ENCODE results near the gene SPPL2C.
A peak's percentile ranks its signal among the peaks of the same experiment; 100 is the strongest.

SPPL2C gene, protein sequence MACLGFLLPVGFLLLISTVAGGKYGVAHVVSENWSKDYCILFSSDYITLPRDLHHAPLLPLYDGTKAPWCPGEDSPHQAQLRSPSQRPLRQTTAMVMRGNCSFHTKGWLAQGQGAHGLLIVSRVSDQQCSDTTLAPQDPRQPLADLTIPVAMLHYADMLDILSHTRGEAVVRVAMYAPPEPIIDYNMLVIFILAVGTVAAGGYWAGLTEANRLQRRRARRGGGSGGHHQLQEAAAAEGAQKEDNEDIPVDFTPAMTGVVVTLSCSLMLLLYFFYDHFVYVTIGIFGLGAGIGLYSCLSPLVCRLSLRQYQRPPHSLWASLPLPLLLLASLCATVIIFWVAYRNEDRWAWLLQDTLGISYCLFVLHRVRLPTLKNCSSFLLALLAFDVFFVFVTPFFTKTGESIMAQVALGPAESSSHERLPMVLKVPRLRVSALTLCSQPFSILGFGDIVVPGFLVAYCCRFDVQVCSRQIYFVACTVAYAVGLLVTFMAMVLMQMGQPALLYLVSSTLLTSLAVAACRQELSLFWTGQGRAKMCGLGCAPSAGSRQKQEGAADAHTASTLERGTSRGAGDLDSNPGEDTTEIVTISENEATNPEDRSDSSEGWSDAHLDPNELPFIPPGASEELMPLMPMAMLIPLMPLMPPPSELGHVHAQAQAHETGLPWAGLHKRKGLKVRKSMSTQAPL

DNA sequence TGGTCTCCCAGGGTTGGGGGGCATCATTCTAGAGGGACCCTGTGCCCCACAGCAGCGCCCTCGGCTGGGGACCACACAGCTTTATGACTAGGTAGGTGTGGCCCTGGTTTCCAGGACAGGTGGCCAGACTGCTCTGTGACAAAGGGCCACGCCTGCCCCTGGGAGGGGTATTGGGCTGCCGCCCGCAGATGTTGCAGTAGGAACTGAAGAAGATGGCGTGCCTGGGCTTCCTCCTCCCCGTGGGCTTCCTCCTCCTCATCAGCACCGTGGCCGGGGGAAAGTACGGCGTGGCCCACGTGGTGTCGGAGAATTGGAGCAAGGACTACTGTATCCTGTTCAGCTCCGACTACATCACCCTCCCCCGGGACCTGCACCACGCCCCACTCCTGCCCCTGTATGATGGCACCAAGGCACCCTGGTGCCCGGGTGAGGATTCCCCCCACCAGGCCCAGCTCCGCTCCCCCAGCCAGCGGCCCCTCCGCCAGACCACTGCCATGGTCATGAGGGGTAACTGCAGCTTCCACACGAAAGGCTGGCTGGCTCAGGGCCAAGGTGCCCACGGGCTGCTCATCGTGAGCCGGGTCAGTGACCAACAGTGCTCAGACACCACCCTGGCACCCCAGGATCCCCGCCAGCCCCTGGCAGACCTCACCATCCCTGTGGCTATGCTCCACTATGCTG is at the start of gene SPPL2C:
TSS of gene SPPL2C (plus strand) at position 187 of the 681 bp plus-strand sequence. CDS start at position 213, 26 bp downstream.
- in situ Hi-C loops (cut with MboI; ENCODE audit: low sequenced_read_pairs), result no loop called here
- Histone ChIP-seq H3K4me1 (no peaks in the 10 kb centered on the region; the same call in 1 of the 2 replicates), H3K4me3 (no peak within 1 kb of the TSS), H3K36me3 (replicated peaks) (no peaks in the 10 kb centered on the region), H3K27me3 (ENCODE audit: low read depth) (no peaks in the 10 kb centered on the region), H3K9me3 (no peaks in the 10 kb centered on the region)
- no peak for DNase-seq (ENCODE audit: low spot score in 2 of 2)

DNA sequence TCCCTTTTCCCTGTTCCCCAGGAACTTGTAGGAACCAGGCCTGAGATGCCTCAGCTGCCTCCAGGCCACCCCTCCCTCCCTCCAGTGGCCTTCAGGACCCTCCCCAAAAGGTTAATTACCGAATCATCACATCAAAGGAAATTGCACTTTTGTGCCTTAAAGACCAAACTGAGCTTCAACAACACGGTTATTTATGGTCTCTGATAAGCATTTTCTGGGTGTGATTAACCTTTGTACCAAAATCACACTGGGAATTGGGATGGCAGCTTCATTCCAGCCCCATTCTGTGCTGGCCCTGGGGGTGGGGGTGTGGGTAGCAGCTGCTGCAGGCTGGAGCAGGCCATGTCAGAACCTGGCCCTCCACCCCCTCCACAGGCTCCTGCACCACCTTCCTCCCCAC is 43.9 kb upstream of the SPPL2C start:
- in situ Hi-C loops (cut with MboI; ENCODE audit: low sequenced_read_pairs), result no loop called here
- Histone ChIP-seq H3K27me3 (ENCODE audit: low read depth) (peaks cover 40% of the 10 kb centered on the region), H3K4me1 (no peaks in the 10 kb centered on the region)

DNA sequence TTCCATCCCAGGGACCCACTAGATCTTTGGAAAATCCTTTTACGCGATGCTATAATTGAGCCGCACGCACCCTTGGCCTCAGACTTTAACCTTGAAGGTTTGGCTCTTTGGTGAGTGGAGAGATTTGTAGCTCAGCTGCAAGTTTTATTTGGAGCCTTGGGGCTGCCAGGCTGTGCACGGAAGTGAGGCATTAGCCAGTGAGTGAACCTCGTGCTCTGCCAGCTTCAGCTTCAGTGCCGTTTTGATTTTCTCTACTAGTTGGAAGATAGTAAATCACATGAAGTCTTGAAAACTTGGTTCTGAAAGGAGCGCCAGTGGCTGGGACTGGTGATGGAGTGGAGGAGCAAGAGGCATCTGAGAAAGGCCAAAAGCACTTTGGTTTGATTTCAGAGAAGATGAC is 43.3 kb upstream of the SPPL2C start:
- H3K4me1 ChIP-seq, result no peaks in the 10 kb centered on the region
- no peaks in the 10 kb centered on the region for H3K36me3 ChIP-seq (replicated peaks)
- H3K27me3 ChIP-seq (ENCODE audit: low read depth), result peaks cover 43% of the 10 kb centered on the region
- no peak overlapping the region for H3K4me3 ChIP-seq
- no peaks in the 10 kb centered on the region for H3K9me3 ChIP-seq
- in situ Hi-C loops (cut with MboI; ENCODE audit: low sequenced_read_pairs), result no loop called here
- no peak for DNase-seq (ENCODE audit: low spot score in 2 of 2)

More for the DNA sequence above, 43.9 kb upstream of the SPPL2C start:
- no peaks in the 10 kb centered on the region for H3K9me3 ChIP-seq
- no peak for DNase-seq (ENCODE audit: low spot score in 2 of 2)
- H3K36me3 ChIP-seq (replicated peaks), result no peaks in the 10 kb centered on the region
- H3K4me3 ChIP-seq, result no peak overlapping the region

DNA sequence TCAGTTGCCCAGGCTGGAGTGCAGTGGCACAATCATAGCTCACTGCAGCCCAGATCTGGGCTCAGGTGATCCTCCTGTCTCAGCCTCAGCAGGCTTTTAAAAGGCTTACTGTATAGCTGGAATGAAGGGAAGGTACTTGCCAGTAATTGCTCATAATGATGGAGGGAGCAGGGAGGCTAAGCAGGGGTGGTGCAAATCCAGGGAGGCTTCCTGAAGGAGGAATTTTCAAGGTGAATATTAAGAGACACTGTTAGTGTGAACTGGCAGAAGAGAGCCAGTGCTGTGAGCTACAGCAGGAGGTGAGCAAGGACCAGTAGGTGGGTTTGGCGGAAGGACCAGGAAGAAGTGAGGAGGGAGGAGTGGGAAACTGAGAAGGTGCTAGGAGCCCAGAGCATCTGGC is 35.8 kb upstream of the SPPL2C start:
- Histone ChIP-seq H3K9me3 (no peaks in the 10 kb centered on the region), H3K27me3 (ENCODE audit: low read depth) (peaks cover 43% of the 10 kb centered on the region), H3K4me3 (no peak overlapping the region), H3K4me1 (no peaks in the 10 kb centered on the region), H3K36me3 (replicated peaks) (no peaks in the 10 kb centered on the region)
- in situ Hi-C loops (cut with MboI; ENCODE audit: low sequenced_read_pairs), result no loop called here
- no peak for DNase-seq (ENCODE audit: low spot score in 2 of 2)

DNA sequence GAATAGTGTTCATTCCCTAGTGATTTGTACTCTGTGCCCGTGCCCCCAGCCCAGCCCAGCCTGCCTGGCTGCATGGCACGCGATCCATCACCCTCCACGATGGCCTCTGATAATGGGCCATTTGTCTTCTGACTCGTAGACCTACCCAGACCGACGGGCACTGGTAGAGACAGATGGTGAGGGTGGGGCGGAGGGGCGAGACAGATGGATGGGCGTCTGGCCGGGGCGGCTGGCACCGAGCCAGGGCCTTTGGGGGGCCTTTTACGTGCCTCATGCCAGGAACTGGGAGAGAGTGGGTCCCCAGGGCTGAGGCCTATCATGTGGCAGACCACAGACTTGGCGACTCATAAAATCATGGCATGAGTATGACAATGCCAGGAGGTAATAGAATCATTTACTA is 35.2 kb upstream of the SPPL2C start:
- H3K4me3 ChIP-seq, result no peak overlapping the region
- H3K9me3 ChIP-seq, result no peaks in the 10 kb centered on the region
- in situ Hi-C loops (cut with MboI; ENCODE audit: low sequenced_read_pairs), result no loop called here
- DNase-seq (ENCODE audit: low spot score in 2 of 2), result no peak
- peaks cover 39% of the 10 kb centered on the region for H3K27me3 ChIP-seq (ENCODE audit: low read depth)
- H3K4me1 ChIP-seq, result no peaks in the 10 kb centered on the region
- H3K36me3 ChIP-seq (replicated peaks), result no peaks in the 10 kb centered on the region

DNA sequence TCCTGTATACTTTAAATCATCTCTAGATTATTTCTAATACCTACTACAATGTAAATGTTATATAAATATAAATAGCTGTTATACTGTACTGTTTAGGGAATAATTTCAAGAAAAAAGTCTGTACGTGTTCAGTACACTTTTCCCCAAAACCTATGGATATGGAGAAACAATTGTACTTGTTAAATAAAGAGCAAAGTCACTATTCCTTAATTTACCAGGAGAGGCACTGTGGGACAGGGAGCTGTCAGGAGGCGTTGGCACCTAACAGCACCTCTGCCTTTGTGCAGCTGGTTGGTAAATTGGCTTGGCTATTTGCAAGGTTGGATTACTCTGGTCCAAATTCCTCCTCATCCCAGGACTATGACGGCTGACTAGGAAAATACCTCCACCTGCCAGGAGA is 32.6 kb upstream of the SPPL2C start:
- H3K4me3 ChIP-seq, result no peak overlapping the region
- no peaks in the 10 kb centered on the region for H3K9me3 ChIP-seq
- no peaks in the 10 kb centered on the region for H3K4me1 ChIP-seq
- DNase-seq (ENCODE audit: low spot score in 2 of 2), result no peak
- no peaks in the 10 kb centered on the region for H3K36me3 ChIP-seq (replicated peaks)
- H3K27me3 ChIP-seq (ENCODE audit: low read depth), result peaks cover 13% of the 10 kb centered on the region
- in situ Hi-C loops (cut with MboI; ENCODE audit: low sequenced_read_pairs), result no loop called here

DNA sequence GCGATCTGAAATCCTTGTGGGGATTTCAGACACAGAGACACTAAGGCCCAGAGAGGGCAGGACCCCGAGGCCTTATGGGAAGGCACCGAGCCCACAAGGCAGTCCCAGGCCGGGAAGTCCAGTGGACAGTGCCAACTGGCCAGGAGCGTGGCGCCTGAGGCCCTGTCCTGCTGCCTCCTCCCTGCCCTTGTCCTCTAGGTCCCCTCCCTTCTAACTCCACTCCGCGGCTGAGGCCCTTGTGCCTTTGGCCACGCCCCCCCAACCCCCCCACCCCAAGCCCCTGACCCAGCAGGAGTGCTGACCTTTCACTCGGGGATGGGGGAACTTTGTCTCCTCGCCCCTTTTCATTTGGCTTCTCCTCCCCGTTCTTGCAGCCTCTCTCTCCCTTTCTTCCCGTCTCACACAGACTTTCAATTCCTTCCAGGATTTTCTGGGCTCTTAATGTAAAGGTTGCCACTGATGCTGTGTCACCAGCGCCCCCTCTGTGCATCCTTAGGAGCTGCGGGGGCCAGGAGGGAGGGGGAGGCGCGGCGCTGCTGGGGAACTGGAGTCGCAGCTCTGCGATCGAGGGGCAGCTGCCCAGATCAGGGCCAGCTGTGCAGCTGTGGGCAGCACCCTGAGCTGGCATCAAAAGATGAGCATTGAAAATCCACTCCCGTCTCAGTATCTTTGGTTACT is 31.5 kb upstream of the SPPL2C start:
- DNase-seq (ENCODE audit: low spot score in 2 of 2), result peak in 1 of 2 experiments; percentile 50
- no peak overlapping the region for H3K4me3 ChIP-seq
- in situ Hi-C loops (cut with MboI; ENCODE audit: low sequenced_read_pairs), result no loop called here

DNA sequence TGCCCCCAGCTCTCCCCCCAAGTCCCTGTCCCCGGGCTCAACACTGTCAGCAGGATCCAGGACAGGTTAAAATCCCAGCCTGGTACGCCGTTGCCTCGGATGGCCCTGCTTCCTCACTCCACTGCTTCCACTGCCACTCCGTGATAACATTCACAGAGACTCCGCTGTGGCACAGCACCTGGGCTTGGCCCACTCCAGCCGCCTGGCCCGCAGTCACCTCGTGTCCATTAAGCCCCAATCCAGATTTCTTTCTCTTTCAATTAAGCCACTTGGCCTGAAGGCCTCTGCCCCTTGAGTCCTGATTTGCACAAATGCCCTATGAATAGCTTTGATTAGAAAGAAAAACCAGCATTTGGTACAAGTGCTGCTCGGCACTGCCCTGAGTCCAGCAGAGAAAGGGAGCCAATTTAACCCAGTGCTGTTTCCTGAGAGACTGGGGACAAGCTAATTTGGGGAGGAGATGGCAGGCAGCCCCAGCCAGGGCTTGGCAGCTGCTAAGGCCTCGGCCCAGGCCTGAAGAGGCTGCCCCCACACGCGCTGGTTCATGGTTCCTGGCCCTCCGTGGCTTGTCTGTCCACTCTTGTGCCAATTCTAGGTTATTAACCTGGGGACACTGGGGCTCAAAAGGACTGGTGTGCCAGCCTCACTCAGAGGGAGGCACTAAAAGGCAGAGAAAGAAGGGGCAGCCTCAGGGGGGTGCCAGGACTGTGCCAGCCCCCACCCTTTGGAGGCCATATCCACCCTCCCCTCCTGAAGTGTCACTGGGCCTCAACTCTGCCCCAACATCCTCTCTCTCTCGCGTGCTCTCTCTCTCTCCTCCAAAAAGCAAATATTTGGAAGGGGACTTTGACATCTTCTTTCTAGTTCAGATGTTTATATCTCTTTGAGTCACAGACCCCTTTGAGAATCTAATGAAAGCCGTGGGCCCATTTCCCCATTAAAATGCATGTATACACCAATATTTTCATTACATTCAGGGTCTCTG is 29.8 kb upstream of the SPPL2C start:
- DNase-seq (ENCODE audit: low spot score in 2 of 2), result no peak
- Histone ChIP-seq H3K4me1 (no peaks in the 10 kb centered on the region), H3K27me3 (ENCODE audit: low read depth) (no peaks in the 10 kb centered on the region), H3K4me3 (no peak overlapping the region), H3K9me3 (no peaks in the 10 kb centered on the region), H3K36me3 (replicated peaks) (no peaks in the 10 kb centered on the region)
- in situ Hi-C loops (cut with MboI; ENCODE audit: low sequenced_read_pairs), result no loop called here

More for the DNA sequence above, 31.5 kb upstream of the SPPL2C start:
- no peaks in the 10 kb centered on the region for H3K36me3 ChIP-seq (replicated peaks)
- peaks cover 2% of the 10 kb centered on the region for H3K27me3 ChIP-seq (ENCODE audit: low read depth)
- H3K4me1 ChIP-seq, result no peaks in the 10 kb centered on the region
- H3K9me3 ChIP-seq, result no peaks in the 10 kb centered on the region

DNA sequence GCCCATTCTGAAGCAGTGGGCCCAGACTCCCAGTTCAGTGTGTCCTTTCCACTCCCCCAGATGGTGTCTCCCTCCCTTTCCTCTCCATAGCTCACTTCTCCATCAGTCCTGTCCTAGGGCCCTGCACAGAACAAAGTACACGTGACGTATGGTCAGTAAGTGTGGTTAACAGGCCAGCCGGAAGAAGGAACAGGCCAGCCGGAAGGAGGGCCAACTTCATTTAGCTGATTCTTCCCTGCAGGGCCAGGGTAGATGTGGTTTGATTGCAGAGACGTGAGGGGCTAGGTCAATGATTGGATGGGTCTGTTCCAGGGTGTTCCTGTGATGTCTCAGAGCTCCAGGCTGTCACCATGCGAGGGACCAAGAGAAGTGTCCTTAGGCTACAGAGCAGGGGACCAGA is 28.9 kb upstream of the SPPL2C start:
- DNase-seq (ENCODE audit: low spot score in 2 of 2), result no peak
- Histone ChIP-seq H3K9me3 (no peaks in the 10 kb centered on the region), H3K4me3 (no peak overlapping the region), H3K27me3 (ENCODE audit: low read depth) (no peaks in the 10 kb centered on the region), H3K36me3 (replicated peaks) (no peaks in the 10 kb centered on the region), H3K4me1 (no peaks in the 10 kb centered on the region)
- in situ Hi-C loops (cut with MboI; ENCODE audit: low sequenced_read_pairs), result no loop called here

DNA sequence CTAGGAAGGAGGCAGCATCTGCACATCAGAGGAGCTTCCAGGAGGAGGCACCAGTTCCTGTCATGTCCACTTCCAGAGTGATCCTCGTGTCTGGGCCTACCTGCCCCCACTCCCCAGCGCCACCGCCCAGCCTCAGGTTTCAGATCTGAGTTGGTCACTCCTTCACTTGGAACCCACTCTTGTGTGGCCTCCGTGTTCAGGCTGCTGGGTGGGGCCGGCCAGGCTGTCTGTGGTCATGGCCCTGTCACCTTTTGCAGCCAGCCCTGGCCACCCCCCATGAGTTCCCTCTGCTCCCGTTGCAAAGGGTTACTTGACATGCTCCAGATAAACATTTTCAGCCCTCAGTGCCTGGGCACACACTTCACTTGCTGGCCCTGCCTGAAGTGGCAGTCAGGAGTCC is 26.6 kb upstream of the SPPL2C start:
- no peaks in the 10 kb centered on the region for H3K4me1 ChIP-seq
- H3K4me3 ChIP-seq, result no peak overlapping the region
- no peaks in the 10 kb centered on the region for H3K36me3 ChIP-seq (replicated peaks)
- no peak for DNase-seq (ENCODE audit: low spot score in 2 of 2)
- H3K9me3 ChIP-seq, result no peaks in the 10 kb centered on the region
- in situ Hi-C loops (cut with MboI; ENCODE audit: low sequenced_read_pairs), result no loop called here
- peaks cover 21% of the 10 kb centered on the region for H3K27me3 ChIP-seq (ENCODE audit: low read depth)

DNA sequence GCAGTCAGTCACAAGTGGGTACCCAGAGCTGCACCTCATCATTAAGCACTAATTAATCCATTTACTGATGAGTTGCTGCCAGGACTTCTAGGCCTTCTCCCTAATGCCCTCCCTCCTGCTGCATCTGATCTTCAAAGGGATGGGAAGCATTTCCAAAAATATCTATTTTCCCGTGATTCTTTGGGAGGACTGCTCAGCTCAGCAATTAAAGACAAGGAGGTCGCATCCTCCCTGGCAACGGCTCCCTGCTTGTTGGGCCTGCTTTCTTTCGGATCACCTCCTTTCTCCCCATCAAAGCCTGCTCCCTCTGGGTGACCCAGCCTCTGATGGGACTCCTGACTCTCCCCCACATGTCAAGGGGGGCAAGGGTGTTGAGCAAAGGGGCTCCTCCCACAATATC is 26.0 kb upstream of the SPPL2C start:
- Histone ChIP-seq H3K4me1 (no peaks in the 10 kb centered on the region), H3K36me3 (replicated peaks) (no peaks in the 10 kb centered on the region), H3K27me3 (ENCODE audit: low read depth) (peaks cover 27% of the 10 kb centered on the region), H3K4me3 (no peak overlapping the region), H3K9me3 (no peaks in the 10 kb centered on the region)
- no peak for DNase-seq (ENCODE audit: low spot score in 2 of 2)
- in situ Hi-C loops (cut with MboI; ENCODE audit: low sequenced_read_pairs), result no loop called here

DNA sequence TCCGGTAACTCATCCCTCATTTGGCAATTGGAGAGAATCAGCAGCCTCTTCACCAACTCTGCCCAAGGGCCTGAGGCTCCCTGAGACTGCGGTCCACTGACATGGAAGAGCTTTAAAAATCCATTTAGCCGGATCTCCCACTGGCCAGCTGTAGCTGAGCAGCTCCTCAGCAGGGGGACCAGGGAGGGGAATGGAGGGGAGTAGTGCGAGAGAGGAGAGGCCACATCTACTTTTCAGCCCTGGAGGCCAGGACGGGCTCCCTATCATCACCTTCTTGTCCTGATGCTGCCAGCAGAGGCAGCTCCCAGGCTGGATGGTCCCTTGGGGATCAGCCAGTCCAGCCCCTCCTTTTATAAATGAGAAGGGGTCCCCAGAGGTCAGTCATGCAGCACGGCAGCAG is 25.0 kb upstream of the SPPL2C start:
- H3K4me1 ChIP-seq, result no peaks in the 10 kb centered on the region
- no peaks in the 10 kb centered on the region for H3K36me3 ChIP-seq (replicated peaks)
- no peak for DNase-seq (ENCODE audit: low spot score in 2 of 2)
- in situ Hi-C loops (cut with MboI; ENCODE audit: low sequenced_read_pairs), result no loop called here
- peaks cover 35% of the 10 kb centered on the region for H3K27me3 ChIP-seq (ENCODE audit: low read depth)
- no peaks in the 10 kb centered on the region for H3K9me3 ChIP-seq
- H3K4me3 ChIP-seq, result no peak overlapping the region

Data from HAP-1 (cell line).